Measurements from ENCODE around the gene SEMA6A. TPM values are rescaled to one million over a fixed set of nuclear protein-coding genes. Genes with fewer than 3 reads are reported as not detected.
A peak's percentile ranks its signal among the peaks of the same experiment; 100 is the strongest.

SEMA6A gene
- total and polyA plus RNA-seq, 10 of the 15 experiments (the other 5 are each of a cell fraction or from before 2014, with no cell fraction given) = 0.16 to 10.2 (median 1.1) TPM

DNA sequence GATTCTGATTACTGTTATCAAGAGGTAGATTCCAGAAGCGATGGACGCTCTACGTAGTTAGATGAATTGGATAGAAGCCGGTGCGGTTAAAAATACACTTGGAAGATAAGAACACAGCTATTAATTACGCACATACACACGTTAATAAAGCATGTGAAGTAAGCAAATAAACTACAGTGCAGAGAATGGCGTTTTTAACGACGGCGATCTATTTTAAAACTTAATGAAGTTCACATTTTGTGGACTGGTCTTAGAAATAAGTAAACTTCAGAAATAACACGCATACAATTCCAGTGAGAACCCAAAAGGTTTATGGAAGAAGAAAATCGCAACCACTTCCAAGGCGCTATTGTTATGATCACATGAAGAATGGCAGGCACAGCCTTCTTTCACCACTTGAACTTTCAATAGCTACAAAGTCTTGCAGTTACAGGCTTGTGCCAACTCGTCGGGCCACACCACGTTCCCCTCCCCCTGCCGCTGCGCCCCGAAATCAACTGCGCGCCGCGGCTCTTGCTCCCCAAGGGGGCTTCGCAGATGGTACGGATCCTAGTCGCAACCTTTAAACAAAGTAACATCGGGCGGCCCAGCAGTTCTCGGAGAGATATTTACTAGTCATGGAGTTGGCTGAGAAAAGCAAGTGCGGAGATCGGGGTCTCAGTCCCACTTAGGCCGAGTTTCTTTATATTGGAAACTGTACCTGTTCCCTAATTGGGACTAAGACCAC is 866 bp upstream of the SEMA6A start (continued):
- no peak for TF ChIP-seq CEBPB (IDR thresholded peaks at IDR 0.05; ENCODE audit: borderline replicate concordance in 1 of 2, low read depth in 2 of 2, low read length in 2 of 2)
- TF ChIP-seq ZBTB11 (CRISPR knock-in tag; IDR thresholded peaks at IDR 0.05) = no peak
- TF ChIP-seq MTA3 (IDR thresholded peaks at IDR 0.05; ENCODE audit: borderline replicate concordance, low read length) = no peak
- no peak for TF ChIP-seq ZNF24 (IDR thresholded peaks at IDR 0.05)
- TF ChIP-seq FOS (IDR thresholded peaks at IDR 0.05; ENCODE audit: borderline replicate concordance, extremely low read depth, insufficient read length) = no peak
- no peak for TF ChIP-seq EGR1 (IDR thresholded peaks at IDR 0.05; ENCODE audit: borderline replicate concordance in 1 of 2, low read depth in 2 of 2, low read length in 2 of 2)
- TF ChIP-seq NR2C1 (IDR thresholded peaks at IDR 0.05) = no peak
- TF ChIP-seq BHLHE40 (IDR thresholded peaks at IDR 0.05; ENCODE audit: borderline replicate concordance in 1 of 2, low read depth in 2 of 2, low read length in 1 of 2) = 0 out of 4 replicates have a peak, but pooled peaks of 1 of the 2 experiments have one; percentile 24
- TF ChIP-seq, protein P1, sequence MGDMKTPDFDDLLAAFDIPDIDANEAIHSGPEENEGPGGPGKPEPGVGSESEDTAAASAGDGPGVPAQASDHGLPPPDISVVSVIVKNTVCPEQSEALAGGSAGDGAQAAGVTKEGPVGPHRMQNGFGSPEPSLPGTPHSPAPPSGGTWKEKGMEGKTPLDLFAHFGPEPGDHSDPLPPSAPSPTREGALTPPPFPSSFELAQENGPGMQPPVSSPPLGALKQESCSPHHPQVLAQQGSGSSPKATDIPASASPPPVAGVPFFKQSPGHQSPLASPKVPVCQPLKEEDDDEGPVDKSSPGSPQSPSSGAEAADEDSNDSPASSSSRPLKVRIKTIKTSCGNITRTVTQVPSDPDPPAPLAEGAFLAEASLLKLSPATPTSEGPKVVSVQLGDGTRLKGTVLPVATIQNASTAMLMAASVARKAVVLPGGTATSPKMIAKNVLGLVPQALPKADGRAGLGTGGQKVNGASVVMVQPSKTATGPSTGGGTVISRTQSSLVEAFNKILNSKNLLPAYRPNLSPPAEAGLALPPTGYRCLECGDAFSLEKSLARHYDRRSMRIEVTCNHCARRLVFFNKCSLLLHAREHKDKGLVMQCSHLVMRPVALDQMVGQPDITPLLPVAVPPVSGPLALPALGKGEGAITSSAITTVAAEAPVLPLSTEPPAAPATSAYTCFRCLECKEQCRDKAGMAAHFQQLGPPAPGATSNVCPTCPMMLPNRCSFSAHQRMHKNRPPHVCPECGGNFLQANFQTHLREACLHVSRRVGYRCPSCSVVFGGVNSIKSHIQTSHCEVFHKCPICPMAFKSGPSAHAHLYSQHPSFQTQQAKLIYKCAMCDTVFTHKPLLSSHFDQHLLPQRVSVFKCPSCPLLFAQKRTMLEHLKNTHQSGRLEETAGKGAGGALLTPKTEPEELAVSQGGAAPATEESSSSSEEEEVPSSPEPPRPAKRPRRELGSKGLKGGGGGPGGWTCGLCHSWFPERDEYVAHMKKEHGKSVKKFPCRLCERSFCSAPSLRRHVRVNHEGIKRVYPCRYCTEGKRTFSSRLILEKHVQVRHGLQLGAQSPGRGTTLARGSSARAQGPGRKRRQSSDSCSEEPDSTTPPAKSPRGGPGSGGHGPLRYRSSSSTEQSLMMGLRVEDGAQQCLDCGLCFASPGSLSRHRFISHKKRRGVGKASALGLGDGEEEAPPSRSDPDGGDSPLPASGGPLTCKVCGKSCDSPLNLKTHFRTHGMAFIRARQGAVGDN (IDR thresholded peaks at IDR 0.05) = peak; percentile 30
- TF ChIP-seq, protein P2, sequence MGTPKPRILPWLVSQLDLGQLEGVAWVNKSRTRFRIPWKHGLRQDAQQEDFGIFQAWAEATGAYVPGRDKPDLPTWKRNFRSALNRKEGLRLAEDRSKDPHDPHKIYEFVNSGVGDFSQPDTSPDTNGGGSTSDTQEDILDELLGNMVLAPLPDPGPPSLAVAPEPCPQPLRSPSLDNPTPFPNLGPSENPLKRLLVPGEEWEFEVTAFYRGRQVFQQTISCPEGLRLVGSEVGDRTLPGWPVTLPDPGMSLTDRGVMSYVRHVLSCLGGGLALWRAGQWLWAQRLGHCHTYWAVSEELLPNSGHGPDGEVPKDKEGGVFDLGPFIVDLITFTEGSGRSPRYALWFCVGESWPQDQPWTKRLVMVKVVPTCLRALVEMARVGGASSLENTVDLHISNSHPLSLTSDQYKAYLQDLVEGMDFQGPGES (IDR thresholded peaks at IDR 0.05) = no peak
- no peak for TF ChIP-seq PAX5 (IDR thresholded peaks at IDR 0.05; ENCODE audit: borderline replicate concordance, low read depth, low read length)
- no peak for TF ChIP-seq POLR2AphosphoS5 (IDR thresholded peaks at IDR 0.05; ENCODE audit: low read length)
- no peak for TF ChIP-seq MXI1 (IDR thresholded peaks at IDR 0.05; ENCODE audit: low read depth, low read length)
- no peak for TF ChIP-seq SPI1 (IDR thresholded peaks at IDR 0.05; ENCODE audit: borderline replicate concordance, insufficient read depth, low read depth, low read length)
- TF ChIP-seq, protein P3, sequence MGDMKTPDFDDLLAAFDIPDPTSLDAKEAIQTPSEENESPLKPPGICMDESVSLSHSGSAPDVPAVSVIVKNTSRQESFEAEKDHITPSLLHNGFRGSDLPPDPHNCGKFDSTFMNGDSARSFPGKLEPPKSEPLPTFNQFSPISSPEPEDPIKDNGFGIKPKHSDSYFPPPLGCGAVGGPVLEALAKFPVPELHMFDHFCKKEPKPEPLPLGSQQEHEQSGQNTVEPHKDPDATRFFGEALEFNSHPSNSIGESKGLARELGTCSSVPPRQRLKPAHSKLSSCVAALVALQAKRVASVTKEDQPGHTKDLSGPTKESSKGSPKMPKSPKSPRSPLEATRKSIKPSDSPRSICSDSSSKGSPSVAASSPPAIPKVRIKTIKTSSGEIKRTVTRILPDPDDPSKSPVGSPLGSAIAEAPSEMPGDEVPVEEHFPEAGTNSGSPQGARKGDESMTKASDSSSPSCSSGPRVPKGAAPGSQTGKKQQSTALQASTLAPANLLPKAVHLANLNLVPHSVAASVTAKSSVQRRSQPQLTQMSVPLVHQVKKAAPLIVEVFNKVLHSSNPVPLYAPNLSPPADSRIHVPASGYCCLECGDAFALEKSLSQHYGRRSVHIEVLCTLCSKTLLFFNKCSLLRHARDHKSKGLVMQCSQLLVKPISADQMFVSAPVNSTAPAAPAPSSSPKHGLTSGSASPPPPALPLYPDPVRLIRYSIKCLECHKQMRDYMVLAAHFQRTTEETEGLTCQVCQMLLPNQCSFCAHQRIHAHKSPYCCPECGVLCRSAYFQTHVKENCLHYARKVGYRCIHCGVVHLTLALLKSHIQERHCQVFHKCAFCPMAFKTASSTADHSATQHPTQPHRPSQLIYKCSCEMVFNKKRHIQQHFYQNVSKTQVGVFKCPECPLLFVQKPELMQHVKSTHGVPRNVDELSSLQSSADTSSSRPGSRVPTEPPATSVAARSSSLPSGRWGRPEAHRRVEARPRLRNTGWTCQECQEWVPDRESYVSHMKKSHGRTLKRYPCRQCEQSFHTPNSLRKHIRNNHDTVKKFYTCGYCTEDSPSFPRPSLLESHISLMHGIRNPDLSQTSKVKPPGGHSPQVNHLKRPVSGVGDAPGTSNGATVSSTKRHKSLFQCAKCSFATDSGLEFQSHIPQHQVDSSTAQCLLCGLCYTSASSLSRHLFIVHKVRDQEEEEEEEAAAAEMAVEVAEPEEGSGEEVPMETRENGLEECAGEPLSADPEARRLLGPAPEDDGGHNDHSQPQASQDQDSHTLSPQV (IDR thresholded peaks at IDR 0.05) = 0 out of 2 replicates have a peak, but pooled peaks have one; percentile 20
